Measurements from ENCODE around the gene PARD3B. TPM values are rescaled to one million over a fixed set of nuclear protein-coding genes. Genes with fewer than 3 reads are reported as not detected.

Gene PARD3B
- total and polyA plus RNA-seq, 2 of the 8 experiments (the other 6 are each of a cell fraction or from before 2014, with no cell fraction given) = 1.2 to 5.7 TPM

- no peak overlapping the region for H4K5ac ChIP-seq (ENCODE audit: insufficient read length, low read depth, low read length)
- H2AK5ac ChIP-seq (ENCODE audit: low read depth, low read length) = no peak overlapping the region
- peaks cover 0 to 5% (median 0%) of the 10 kb centered on the region in 4 experiments; a peak in 2 of 7 replicates for H3K4me1 ChIP-seq (replicated peaks in 1 of 4; ENCODE audit: control insufficient read depth in 3 of 4, insufficient read depth in 4 of 4, low read length in 3 of 4)
- H3K23me2 ChIP-seq (ENCODE audit: low read depth, low read length) = no peaks in the 10 kb centered on the region
- no peak overlapping the region for H3K23ac ChIP-seq (ENCODE audit: insufficient read length)
- CTCF ChIA-PET (ENCODE audit: partially characterized antibody) = interaction anchor here (0.5 to 0.6 kb wide), 2 partner anchors 247 to 1133 kb away, joined by 3 to 4 read pairs; no protein-coding TSS in a partner anchor
- H2BK12ac ChIP-seq (ENCODE audit: low read depth, low read length) = no peak overlapping the region
- H2AFZ ChIP-seq (ENCODE audit: low read length) = peak overlapping the region; percentile 90
- no peak overlapping the region for H4K91ac ChIP-seq (replicated peaks; ENCODE audit: insufficient read length, low read length)
- H3K9me3 ChIP-seq (ENCODE audit: insufficient read depth in 2 of 2, low read depth in 1 of 2, low read length in 1 of 2) = no peaks in the 10 kb centered on the region
- H3K18ac ChIP-seq (ENCODE audit: extremely low read depth, low read length) = peak overlapping the region; percentile 27; the same call in 1 of the 2 replicates
- H3K4ac ChIP-seq (replicated peaks; ENCODE audit: insufficient read length, low read depth, low read length) = no peak overlapping the region
- FAIRE-seq (no peak), DNase-seq (ENCODE audit: low read depth in 1 of 2, low spot score in 2 of 2) (peak in 1 of 2 experiments; percentile 52)
- peak overlapping the region; percentile 47 to 61; a peak in 3 of 4 replicates for H3K4me2 ChIP-seq (ENCODE audit: insufficient read depth in 1 of 2, low read depth in 2 of 2, low read length in 2 of 2)
- no peaks in the 10 kb centered on the region for H3K36me3 ChIP-seq (ENCODE audit: control insufficient read depth in 2 of 4, insufficient read depth in 4 of 4, low read length in 3 of 4)
- no peaks in the 10 kb centered on the region for H4K20me1 ChIP-seq (replicated peaks in 1 of 2; ENCODE audit: control insufficient read depth in 1 of 2, insufficient read depth in 2 of 2, low read length in 2 of 2)
- no peak overlapping the region for H2BK15ac ChIP-seq (ENCODE audit: low read length)
- peak overlapping the region in 1 of 4 experiments; percentile 28; a peak in 1 of 8 replicates for H3K4me3 ChIP-seq (ENCODE audit: extremely low read depth in 1 of 4, insufficient read depth in 2 of 4, low read depth in 3 of 4, low read length in 4 of 4)
- H3K79me2 ChIP-seq (ENCODE audit: control insufficient read depth in 1 of 2, insufficient read depth in 2 of 2, low read length in 2 of 2) = no peaks in the 10 kb centered on the region
- 52% methylated on average over 10 of the region's 10 CpGs; no CpG with 5 or more reads in 1 of the 2 experiments for WGBS, 2 experiments (ENCODE audit: extremely low coverage in 1 of 2, insufficient coverage in 1 of 2, insufficient read length in 1 of 2, insufficient replicate concordance in 2 of 2, low coverage in 1 of 2, low lambda C conversion rate in 2 of 2, missing lambda C conversion rate in 1 of 2)
- H3K79me1 ChIP-seq (ENCODE audit: low read depth, low read length) = no peaks in the 10 kb centered on the region
- no peak overlapping the region for H3K56ac ChIP-seq (replicated peaks; ENCODE audit: insufficient read length, low read depth, low read length)
- H2BK20ac ChIP-seq (ENCODE audit: low read length) = 0 out of 2 replicates have a peak overlapping the region, but pooled peaks have one; percentile 19
- POLR2A ChIA-PET (ENCODE audit: partially characterized antibody) = interaction anchor here (0.7 kb wide), 1 partner anchor 20 kb away, joined by 4 read pairs; no protein-coding TSS in a partner anchor
- H2BK5ac ChIP-seq (ENCODE audit: low read depth, low read length) = no peak overlapping the region
- H3K27ac ChIP-seq (ENCODE audit: low read depth, low read length) = no peak overlapping the region
- no peak overlapping the region for H3K14ac ChIP-seq (ENCODE audit: insufficient read length)
- H2BK120ac ChIP-seq (replicated peaks; ENCODE audit: low read depth, low read length) = no peak overlapping the region
- H3K9ac ChIP-seq (replicated peaks in 1 of 4; ENCODE audit: extremely low read depth in 1 of 4, low read depth in 3 of 4, low read length in 3 of 4) = no peak overlapping the region
- TF ChIP-seq PHF8 (conservative IDR thresholded peaks at IDR 0.05; ENCODE audit: low read depth, low read length) (no peak), GTF2F1 (IDR thresholded peaks at IDR 0.05; ENCODE audit: borderline replicate concordance, low read depth, low read length) (no peak)
- H4K8ac ChIP-seq (ENCODE audit: extremely low read depth, insufficient read depth, low read length) = no peak overlapping the region
- peaks cover 0 to 1% (median under 1%) of the 10 kb centered on the region in 4 experiments; a peak in 2 of 7 replicates for H3K27me3 ChIP-seq (replicated peaks in 1 of 4; ENCODE audit: control insufficient read depth in 3 of 4, extremely low read depth in 1 of 4, insufficient read depth in 3 of 4, low read length in 3 of 4)
These were observed 6.9 kb upstream of the PARD3B start for GRCh38 chr2:204538182-204539018.

Measured in H1 (cell line).